Type B pancreatic cell (in vitro differentiated cells): ENCODE data around the gene KRT6B. TPM values are rescaled to one million over a fixed set of nuclear protein-coding genes. Genes with fewer than 3 reads are reported as not detected.

ENCODE experiments used
- DNase-seq: peaks from one replicate; pipeline ENCODE4 v3.0.0; 2021; ENCODE audit warnings: mixed read lengths; ENCODE audit not compliant: unreplicated experiment; ENCODE audit errors: extremely low spot score
- H3K27ac Mint-ChIP-seq: 2 replicates; pipeline ENCODE4 v1.8.0; 2021; ENCODE audit warnings: mild to moderate bottlenecking, mixed read lengths
- H3K27me3 Mint-ChIP-seq: 2 replicates; pipeline ENCODE4 v1.8.0; 2021; ENCODE audit warnings: mixed read lengths
- H3K36me3 Mint-ChIP-seq: 2 replicates; pipeline ENCODE4 v1.8.0; 2021; ENCODE audit warnings: mixed read lengths
- H3K4me1 Mint-ChIP-seq: one replicate; pipeline ENCODE4 v1.8.0; 2021; ENCODE audit warnings: mixed read lengths; ENCODE audit not compliant: unreplicated experiment
- H3K4me3 Mint-ChIP-seq: 2 replicates; pipeline ENCODE4 v1.8.0; 2021; ENCODE audit warnings: mild to moderate bottlenecking, mixed read lengths
- H3K9me3 Mint-ChIP-seq: 2 replicates; pipeline ENCODE4 v1.8.0; 2021; ENCODE audit warnings: mixed read lengths
- total RNA-seq: library from RNA; stranded (reverse); gene quantifications from 2 replicates; pipeline ENCODE4 v1.2.1, GENCODE V29; 2021; ENCODE audit warnings: low replicate concordance
- TF ChIP-seq, protein P1 (sequence below): fragments of 200-600 bp; sonication (generic); conservative IDR thresholded peaks from 2 replicates; pipeline ENCODE4 v1.5.0; 2021; ENCODE audit warnings: antibody characterized with exemption, mild to moderate bottlenecking

The KRT6B gene
- total RNA-seq, 1 donor from 2014 or later, result not detected

DNA sequence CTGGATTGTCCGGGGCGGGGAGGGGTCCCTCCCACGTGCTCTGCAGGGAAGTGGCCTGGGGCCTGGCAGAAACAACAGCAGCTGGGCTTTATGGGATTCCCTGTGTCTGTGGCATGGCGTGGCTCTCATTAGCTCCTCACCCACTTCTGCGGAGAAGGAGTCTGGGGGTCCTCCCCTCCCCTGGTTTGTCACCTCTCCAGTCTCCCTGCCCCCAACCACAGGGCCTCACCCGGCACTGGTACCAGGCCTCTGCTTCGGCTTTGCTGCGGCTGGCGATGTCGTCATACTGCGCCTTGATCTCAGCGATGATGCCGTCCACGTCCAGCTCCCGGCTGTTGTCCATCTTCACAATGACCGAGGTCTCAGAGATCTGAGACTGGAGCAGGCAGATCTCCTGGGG is 52.2 kb downstream of the KRT6B start:
- no peak overlapping the region for H3K27ac Mint-ChIP-seq
- H3K4me3 Mint-ChIP-seq, result no peak overlapping the region
- peaks cover 29% of the 10 kb centered on the region for H3K27me3 Mint-ChIP-seq

DNA sequence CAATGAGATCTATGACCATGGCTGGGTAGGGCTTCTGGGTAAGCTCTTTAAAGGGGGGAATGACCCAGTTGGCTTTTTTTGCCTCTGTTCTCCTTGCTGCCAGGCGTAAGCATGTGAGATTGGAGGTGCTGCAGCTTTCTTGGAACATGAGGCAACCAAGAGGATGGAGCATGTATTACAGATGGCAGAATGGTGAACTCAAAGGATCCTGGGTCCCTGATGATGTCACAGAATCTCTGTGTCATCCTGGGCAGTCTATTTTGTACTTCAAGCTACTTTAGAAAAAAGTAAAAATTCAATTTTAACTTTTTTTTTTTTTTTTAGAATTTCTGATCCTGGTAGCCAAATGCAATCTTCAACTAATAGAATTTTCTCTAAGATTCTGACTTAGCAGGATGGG is 53.8 kb downstream of the KRT6B start:
- no peak overlapping the region for H3K27ac Mint-ChIP-seq
- TF ChIP-seq, protein P1, sequence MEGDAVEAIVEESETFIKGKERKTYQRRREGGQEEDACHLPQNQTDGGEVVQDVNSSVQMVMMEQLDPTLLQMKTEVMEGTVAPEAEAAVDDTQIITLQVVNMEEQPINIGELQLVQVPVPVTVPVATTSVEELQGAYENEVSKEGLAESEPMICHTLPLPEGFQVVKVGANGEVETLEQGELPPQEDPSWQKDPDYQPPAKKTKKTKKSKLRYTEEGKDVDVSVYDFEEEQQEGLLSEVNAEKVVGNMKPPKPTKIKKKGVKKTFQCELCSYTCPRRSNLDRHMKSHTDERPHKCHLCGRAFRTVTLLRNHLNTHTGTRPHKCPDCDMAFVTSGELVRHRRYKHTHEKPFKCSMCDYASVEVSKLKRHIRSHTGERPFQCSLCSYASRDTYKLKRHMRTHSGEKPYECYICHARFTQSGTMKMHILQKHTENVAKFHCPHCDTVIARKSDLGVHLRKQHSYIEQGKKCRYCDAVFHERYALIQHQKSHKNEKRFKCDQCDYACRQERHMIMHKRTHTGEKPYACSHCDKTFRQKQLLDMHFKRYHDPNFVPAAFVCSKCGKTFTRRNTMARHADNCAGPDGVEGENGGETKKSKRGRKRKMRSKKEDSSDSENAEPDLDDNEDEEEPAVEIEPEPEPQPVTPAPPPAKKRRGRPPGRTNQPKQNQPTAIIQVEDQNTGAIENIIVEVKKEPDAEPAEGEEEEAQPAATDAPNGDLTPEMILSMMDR, result no peak
- DNase-seq, result no peak
- H3K4me1 Mint-ChIP-seq, result no peaks in the 10 kb centered on the region
- H3K9me3 Mint-ChIP-seq, result no peaks in the 10 kb centered on the region
- H3K36me3 Mint-ChIP-seq, result no peaks in the 10 kb centered on the region
- no peak overlapping the region for H3K4me3 Mint-ChIP-seq
- H3K27me3 Mint-ChIP-seq, result peaks cover 27% of the 10 kb centered on the region

More for the DNA sequence above, 52.2 kb downstream of the KRT6B start:
- H3K4me1 Mint-ChIP-seq, result no peaks in the 10 kb centered on the region
- no peaks in the 10 kb centered on the region for H3K36me3 Mint-ChIP-seq
- no peaks in the 10 kb centered on the region for H3K9me3 Mint-ChIP-seq
- TF ChIP-seq, protein P1, result no peak
- no peak for DNase-seq

DNA sequence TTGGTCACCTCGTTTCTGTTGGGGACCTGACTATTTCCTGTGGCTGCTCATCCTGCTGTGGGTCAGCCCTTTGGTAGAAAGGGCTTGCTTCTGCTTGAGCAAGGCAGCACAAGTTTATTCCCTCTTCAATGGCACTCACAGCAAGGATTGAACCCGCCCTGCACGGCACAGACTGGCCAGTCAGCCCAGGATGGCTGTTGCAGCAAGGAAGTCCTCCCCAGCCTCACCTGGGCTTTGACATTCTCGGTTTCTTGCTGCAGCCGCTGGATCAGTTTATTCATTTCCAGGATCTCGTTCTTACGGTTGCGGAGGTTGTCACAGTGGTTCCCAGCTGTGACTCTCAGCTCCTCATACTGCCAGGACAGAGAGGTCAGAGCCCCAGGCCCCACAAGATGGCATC is 55.3 kb downstream of the KRT6B start:
- no peaks in the 10 kb centered on the region for H3K36me3 Mint-ChIP-seq
- H3K4me3 Mint-ChIP-seq, result no peak overlapping the region
- TF ChIP-seq, protein P1, result no peak
- H3K9me3 Mint-ChIP-seq, result no peaks in the 10 kb centered on the region
- no peak for DNase-seq
- no peaks in the 10 kb centered on the region for H3K4me1 Mint-ChIP-seq
- peaks cover 22% of the 10 kb centered on the region for H3K27me3 Mint-ChIP-seq
- H3K27ac Mint-ChIP-seq, result no peak overlapping the region

Other genes with a start within 250 kb of the KRT6B start
- 125 and 293 TPM in 2 replicates for gene KRT7, start 218.9 kb downstream of the KRT6B start, total RNA-seq
- 0.14 TPM in 1 of 2 replicates, not detected in the other for gene KRT86, start 177.5 kb downstream of the KRT6B start, total RNA-seq
- gene KRT81, start 160.6 kb downstream of the KRT6B start, total RNA-seq, result 0.31 TPM in 2 replicates
- not detected in 2 replicates for gene KRT83, start 130.7 kb downstream of the KRT6B start, total RNA-seq
- not detected in 2 replicates for gene KRT85, start 84.7 kb downstream of the KRT6B start, total RNA-seq
- gene KRT84, start 66.5 kb downstream of the KRT6B start, total RNA-seq, result not detected in 2 replicates
- not detected in 2 replicates for gene KRT82, start 45.8 kb downstream of the KRT6B start, total RNA-seq
- gene KRT75, start 17.8 kb downstream of the KRT6B start, total RNA-seq, result not detected in 2 replicates
- 0.19 and 0.31 TPM in 2 replicates for gene KRT6C, start 21.7 kb upstream of the KRT6B start, total RNA-seq
- gene KRT6A, start 41.1 kb upstream of the KRT6B start, total RNA-seq, result 9.9 and 41.6 TPM in 2 replicates
- 13.0 and 25.0 TPM in 2 replicates for gene KRT5, start 68.2 kb upstream of the KRT6B start, total RNA-seq
- gene KRT71, start 101.0 kb upstream of the KRT6B start, total RNA-seq, result 0.50 TPM in 1 of 2 replicates, not detected in the other
- 0.10 TPM in 1 of 2 replicates, not detected in the other for gene KRT74, start 121.7 kb upstream of the KRT6B start, total RNA-seq
- 0.48 and 2.9 TPM in 2 replicates for gene KRT72, start 149.3 kb upstream of the KRT6B start, total RNA-seq
- 0.12 TPM in 1 of 2 replicates, not detected in the other for gene KRT73, start 166.4 kb upstream of the KRT6B start, total RNA-seq
- gene KRT2, start 200.1 kb upstream of the KRT6B start, total RNA-seq, result not detected in 2 replicates
- 269 and 837 TPM in 2 replicates for gene KRT1, start 228.3 kb upstream of the KRT6B start, total RNA-seq